Activated CD4-positive, alpha-beta T cell treated with anti-CD3 and anti-CD28 coated beads, Interleukin-2, amount 50 U/mL, for 16 hours (primary cell): ENCODE measurements around the gene NHERF1.

Experiments
- DNase-seq: peaks from one replicate; pipeline ENCODE4 v3.0.0-alpha.2; 2020

Gene NHERF1

GRCh38 chr17:74815067-74815466, 66.6 kb downstream of the NHERF1 start:
- DNase-seq: no peak

GRCh38 chr17:74815550-74816370, 67.3 kb downstream of the NHERF1 start:
- no peak for DNase-seq

- no peak for DNase-seq
Observed at GRCh38 chr17:74816905-74817620, 68.6 kb downstream of the NHERF1 start.

- DNase-seq: no peak
Observed at GRCh38 chr17:74818291-74818938, 70.0 kb downstream of the NHERF1 start.
